Measurements from ENCODE around the gene LIMK2.

DNA sequence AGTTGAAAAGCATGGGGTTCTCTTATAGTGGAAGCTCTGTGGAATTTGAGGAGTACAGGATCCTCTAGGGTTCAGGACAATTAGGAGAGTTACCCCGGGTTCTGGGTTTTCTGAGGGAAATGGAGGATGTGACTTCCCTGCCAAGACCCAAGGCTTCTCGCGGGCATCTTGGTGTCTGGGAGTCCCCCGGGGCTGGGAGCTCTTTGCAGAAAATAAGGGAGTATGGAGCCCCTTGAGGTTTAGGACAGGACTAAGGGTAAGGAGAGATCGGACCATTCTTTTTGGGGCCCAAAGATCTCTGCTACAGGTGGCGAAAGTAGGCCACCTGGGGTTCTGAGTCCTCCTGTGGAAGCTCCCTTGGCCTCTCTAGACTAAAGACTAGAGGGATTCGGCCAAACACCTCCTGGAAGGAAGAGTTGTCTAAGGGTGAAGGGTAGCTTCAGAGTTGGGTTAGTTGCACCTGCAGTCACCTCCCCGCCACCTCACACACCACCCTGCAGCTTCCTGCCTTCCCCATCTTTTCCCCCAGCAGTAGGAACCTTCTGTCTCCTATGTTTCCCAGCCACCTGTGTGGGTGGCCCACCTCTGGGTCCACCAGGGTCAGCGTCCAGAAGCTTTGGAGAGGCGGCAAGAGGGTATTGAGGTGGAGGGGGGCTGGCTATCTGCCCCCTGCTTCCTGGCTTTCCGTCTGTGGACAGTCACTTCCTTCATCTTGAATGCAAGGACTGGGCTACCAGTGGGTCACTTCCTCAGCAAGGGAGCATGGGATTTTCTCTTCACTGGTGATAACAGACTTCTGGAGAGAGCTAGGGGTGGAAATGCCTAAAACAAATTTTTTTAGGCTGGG is 908 bp downstream of the LIMK2 start:
- TF ChIP-seq NRF1 (conservative IDR thresholded peaks at IDR 0.05 in 1 of 2, IDR thresholded peaks at IDR 0.05 in 1 of 2), result no peak
- TF ChIP-seq KDM1A (IDR thresholded peaks at IDR 0.05), result no peak
- no peak for TF ChIP-seq ERF (CRISPR knock-in tag; IDR thresholded peaks at IDR 0.05)
- TF ChIP-seq MAFK (IDR thresholded peaks at IDR 0.05; ENCODE audit: low read length), result no peak
- no peak for TF ChIP-seq PRPF4 (IDR thresholded peaks at IDR 0.05; ENCODE audit: insufficient read depth, low read depth, low read length, poor library complexity, severe bottlenecking)

Measured in K562 (cell line).